Activated CD8-positive, alpha-beta memory T cell treated with anti-CD3 and anti-CD28 coated beads for 48 hours (primary cell): Measurements from ENCODE around the gene OSBPL3.

Source experiments
- DNase-seq, 3 experiments: peaks; one replicate each; pipeline ENCODE4 v3.0.0-alpha.2; 2020; ENCODE audit warnings: low read depth in 2 of 3, low spot score in 2 of 3

OSBPL3 gene

GRCh38 chr7:24899905-24900304, 80.1 kb downstream of the OSBPL3 start:
- DNase-seq, result no peak

DNA sequence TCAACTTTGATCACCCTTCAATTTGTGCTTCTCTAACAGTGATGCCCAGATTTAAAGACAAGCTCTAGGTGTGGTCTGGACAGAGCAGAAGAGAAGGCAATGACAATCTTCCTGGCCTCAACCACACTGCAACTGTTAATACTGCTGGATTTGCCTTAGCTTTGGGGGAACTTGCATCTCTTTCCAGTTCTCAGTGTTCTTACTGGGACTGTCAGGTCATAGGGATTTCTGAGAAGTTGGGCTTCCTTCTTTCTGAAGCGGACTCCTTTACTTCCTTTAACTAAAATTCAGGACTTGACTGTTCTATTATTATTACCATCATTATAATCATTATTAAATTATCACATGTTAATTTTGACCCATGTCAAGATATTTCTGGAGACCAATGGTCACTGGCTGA, 80.8 kb downstream of the OSBPL3 start:
- no peak for DNase-seq

DNA sequence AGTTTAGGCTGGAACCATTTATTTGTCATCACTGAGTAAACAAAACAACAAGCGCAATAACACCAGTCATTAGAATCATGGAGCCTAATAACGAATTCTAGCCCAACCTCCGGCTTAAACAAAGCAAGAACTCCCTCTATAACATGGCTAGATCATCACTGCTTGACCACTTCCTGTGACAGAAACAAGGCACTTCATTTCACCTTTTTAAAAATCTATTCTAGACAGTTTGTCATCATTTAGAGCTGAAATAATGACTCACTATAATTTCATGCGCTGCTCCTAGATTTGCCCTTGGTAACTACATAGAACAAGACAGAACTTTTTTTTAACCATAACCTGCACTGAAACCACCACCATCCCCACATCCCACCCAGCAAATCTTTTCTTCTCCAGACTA, 81.3 kb downstream of the OSBPL3 start:
- no peak for DNase-seq

- DNase-seq, result no peak
Measured at GRCh38 chr7:24896031-24896501, 83.9 kb downstream of the OSBPL3 start.

DNA sequence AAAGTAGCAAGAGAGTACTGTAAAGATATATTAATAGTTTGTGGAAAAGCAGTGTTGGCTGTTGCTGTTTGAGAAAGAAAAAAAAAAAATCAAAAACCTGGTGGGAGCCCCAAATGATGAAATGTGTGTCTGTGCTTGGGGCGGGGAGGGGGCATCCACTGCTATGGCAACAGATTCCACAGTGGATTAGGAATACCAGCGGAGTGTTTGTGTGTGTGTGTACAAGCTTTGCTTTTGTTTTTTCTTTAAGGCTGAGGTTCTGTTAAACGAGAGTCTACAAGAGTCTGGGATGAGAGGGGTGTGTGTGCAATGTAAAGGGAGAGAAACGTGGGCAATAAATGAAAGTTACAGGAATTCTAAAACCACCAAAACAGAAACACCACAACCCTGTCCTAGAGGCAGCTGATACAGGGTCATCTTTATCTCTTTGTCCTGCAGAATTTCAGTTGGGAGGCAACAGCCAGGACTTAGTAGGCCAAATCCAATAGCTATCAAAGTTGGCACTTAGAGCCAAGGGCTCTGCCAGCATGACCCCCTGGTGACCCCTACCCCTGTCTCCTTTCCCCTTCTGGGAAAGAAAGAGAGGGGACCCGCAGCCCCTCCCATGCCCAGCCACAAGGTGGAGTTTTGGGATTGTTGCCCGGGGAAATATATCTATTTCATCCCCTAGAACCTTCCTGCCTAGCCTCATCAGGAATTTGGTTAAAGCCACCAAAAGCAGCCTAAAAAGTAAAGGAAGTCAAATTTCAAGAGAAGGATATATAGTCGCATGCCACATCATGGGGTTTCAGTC, 85.4 kb downstream of the OSBPL3 start:
- DNase-seq, result no peak

DNA sequence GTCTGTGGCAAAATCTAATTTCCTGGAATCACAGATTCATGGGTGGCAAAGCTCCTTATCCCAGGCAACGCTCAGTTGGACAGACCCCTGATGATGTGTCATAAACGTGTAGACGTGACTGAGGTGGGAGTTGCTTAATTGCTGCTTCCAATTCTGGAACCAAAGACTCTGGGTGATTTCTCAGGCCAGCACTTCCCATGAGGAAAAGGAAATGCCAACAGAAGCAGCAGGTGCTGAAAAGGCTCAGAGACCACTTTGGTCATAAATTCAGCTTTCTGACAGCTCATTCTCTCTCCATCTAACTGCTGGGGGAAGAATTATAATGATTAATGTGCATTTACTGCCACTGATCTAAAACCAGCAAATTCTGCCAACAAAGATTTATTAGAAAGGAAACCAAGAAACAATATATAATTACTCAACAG, 88.7 kb downstream of the OSBPL3 start:
- DNase-seq, result no peak

DNA sequence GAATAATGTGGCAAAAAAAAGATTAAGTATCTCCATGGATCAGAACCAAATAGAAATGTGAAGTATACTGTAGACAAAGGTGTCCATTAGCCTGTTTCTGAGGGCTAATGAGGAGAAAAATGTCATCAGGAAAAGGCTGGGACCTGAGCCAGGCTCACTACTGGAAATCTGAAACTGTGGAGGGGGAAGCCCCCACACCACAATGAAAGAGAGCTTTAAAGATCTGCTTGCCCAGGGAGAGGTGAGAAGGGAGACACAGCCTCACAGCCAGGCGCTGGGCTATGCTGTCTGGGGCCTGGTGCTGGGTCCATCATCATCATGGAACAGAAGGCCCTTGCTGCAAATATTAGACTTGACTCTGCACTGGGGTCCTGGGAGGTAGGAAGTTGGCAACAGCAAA, 90.4 kb downstream of the OSBPL3 start:
- DNase-seq, result no peak

- no peak for DNase-seq
Measured at GRCh38 chr7:24888653-24889052, 91.3 kb downstream of the OSBPL3 start.

DNA sequence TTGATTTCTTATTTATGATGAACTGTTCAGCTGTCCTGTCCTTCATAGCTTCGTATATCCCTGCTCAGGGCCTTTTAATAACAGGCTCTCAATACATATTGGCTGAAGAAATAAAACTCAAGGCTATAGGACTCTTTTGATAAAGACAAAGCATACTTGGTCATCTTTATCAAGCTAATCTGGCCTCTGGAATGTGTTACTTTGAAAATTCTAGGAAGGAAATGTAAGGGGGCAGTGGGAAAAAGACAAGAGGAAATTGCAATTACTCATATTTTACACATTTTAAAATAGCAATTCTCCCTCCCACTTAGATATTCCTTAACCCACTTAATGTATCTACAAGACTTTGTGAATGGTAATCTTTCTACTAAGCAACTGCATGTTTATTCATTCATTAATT, 94.3 kb downstream of the OSBPL3 start:
- DNase-seq, result no peak

- DNase-seq, result no peak
Measured at GRCh38 chr7:24885305-24885704, 94.7 kb downstream of the OSBPL3 start.

GRCh38 chr7:24884401-24884800, 95.6 kb downstream of the OSBPL3 start:
- DNase-seq, result no peak

DNA sequence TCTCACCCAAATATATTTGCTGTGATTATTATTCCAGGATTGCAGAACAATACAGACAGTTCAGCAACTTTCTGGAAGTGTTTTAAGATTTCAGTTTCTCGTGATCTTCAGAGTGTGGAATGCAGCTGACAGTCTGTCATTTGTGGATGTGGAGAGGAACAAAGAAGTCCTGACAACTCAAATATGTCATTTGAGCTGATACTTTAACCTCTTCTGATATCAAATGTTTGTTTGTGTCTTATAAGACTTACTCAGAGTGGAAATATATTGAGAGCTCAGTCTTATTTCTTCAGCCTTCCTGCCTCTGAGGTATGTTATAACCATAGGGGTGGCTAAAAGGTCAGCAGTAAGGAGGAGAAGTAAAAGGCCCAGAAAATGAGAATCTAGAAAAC, 96.4 kb downstream of the OSBPL3 start:
- DNase-seq, result no peak

- no peak for DNase-seq
Measured at GRCh38 chr7:24882989-24883621, 96.9 kb downstream of the OSBPL3 start.

DNA sequence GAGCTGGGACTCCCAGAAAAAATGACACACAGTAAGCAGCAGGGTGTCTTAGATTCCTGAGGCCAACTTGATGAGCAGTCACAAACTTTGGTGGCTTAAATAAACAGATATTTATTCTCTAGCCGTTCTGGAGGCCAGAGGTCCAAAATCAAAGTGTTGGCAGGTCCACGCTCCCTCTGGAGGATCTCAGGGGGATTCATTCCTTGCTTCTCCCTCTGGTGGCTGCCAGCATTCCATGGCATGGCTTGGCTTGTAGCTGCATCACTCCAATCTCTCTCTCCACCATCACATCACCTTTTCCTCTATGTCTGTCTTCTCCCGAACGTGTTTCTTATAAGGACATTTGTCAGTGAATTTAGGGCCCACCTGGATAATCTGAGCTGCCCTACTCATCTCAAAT, 98.4 kb downstream of the OSBPL3 start:
- no peak for DNase-seq

- DNase-seq, result no peak
Measured at GRCh38 chr7:24880886-24881285, 99.1 kb downstream of the OSBPL3 start.

GRCh38 chr7:24879291-24879690, 100.7 kb downstream of the OSBPL3 start:
- DNase-seq, result no peak

DNA sequence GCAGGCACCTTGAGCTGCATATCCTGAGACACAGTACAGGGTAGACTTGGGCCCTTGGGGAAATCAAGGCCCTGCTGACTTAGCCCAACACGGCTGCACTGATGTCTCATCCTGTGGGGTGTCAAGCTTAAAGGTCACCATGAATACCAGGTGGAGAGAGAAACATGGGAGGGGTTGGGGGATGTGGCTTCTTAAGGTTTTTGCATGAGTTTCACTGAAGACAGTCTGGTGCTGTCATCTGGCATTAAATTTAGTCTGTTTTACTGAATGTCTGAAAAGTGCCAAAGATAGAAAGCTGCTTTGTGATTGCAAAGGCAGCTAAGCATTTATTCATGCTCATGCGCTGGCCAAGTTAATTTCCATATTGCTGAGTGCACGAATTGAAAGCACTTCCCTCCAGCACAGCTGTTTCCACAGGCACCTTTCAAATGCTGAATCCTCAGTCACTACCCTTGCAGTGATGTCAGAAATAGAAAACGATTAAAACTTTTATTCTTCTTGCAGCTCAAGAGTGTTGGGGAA, 102.1 kb downstream of the OSBPL3 start:
- DNase-seq, result no peak

- no peak for DNase-seq
Measured at GRCh38 chr7:24874791-24875190, 105.2 kb downstream of the OSBPL3 start.

- no peak for DNase-seq
Measured at GRCh38 chr7:24873944-24874343, 106.0 kb downstream of the OSBPL3 start.

- DNase-seq, result no peak
Measured at GRCh38 chr7:24871770-24872169, 108.2 kb downstream of the OSBPL3 start.

GRCh38 chr7:24870766-24871165, 109.2 kb downstream of the OSBPL3 start:
- DNase-seq, result no peak

- no peak for DNase-seq
Measured at GRCh38 chr7:24869572-24869971, 110.4 kb downstream of the OSBPL3 start.
